H9 (cell line): ENCODE measurements around the gene KLHL20. TPM values are rescaled to one million over a fixed set of nuclear protein-coding genes. Genes with fewer than 3 reads are reported as not detected.

Experiments used
- DNase-seq: peaks from one replicate; pipeline ENCODE4 v3.0.0-alpha.2; 2017
- H2AFZ ChIP-seq: one replicate; pipeline ENCODE4 v1.6.1; 2013; ENCODE audit warnings: mild to moderate bottlenecking, low read length, control low read depth, moderate library complexity
- H2AK5ac ChIP-seq: 2 replicates; pipeline ENCODE4 v1.6.1; 2013; ENCODE audit warnings: low read length, control low read depth, mixed read lengths; ENCODE audit not compliant: insufficient read length
- H2BK120ac ChIP-seq: one replicate; pipeline ENCODE4 v1.6.1; 2013; ENCODE audit warnings: low read depth, mild to moderate bottlenecking, low read length, control low read depth, inconsistent platforms; ENCODE audit not compliant: poor library complexity, severe bottlenecking
- H2BK12ac ChIP-seq: 2 replicates; pipeline ENCODE4 v1.6.1; 2013; ENCODE audit warnings: low read length, control low read depth, mixed read lengths, low read depth; ENCODE audit not compliant: insufficient read length
- H2BK15ac ChIP-seq: 2 replicates; pipeline ENCODE4 v1.6.1; 2013; ENCODE audit warnings: low read depth, low read length, control low read depth
- H2BK20ac ChIP-seq: one replicate; pipeline ENCODE4 v1.6.1; 2013; ENCODE audit warnings: low read depth, mild to moderate bottlenecking, low read length, control low read depth, inconsistent platforms; ENCODE audit not compliant: poor library complexity, severe bottlenecking
- H2BK5ac ChIP-seq: 2 replicates; pipeline ENCODE4 v1.6.1; 2013; ENCODE audit warnings: low read length, control low read depth, mixed read lengths; ENCODE audit not compliant: insufficient read length
- H3K14ac ChIP-seq: 2 replicates; pipeline ENCODE4 v1.6.1; 2013; ENCODE audit warnings: low read length, control low read depth; ENCODE audit not compliant: insufficient read depth
- H3K18ac ChIP-seq: 2 replicates; pipeline ENCODE4 v1.6.1; 2013; ENCODE audit warnings: low read depth, mild to moderate bottlenecking, mixed read lengths, low read length, control low read depth; ENCODE audit not compliant: insufficient read length
- H3K23ac ChIP-seq: 2 replicates; pipeline ENCODE4 v1.6.1; 2013; ENCODE audit warnings: low read length, control low read depth, mixed read lengths, low read depth; ENCODE audit not compliant: insufficient read length
- H3K23me2 ChIP-seq: 2 replicates; pipeline ENCODE4 v1.6.1; 2013; ENCODE audit warnings: low read depth, mild to moderate bottlenecking, mixed read lengths, low read length, control low read depth; ENCODE audit not compliant: insufficient read length, poor library complexity, severe bottlenecking
- H3K27ac ChIP-seq: 2 replicates; pipeline ENCODE4 v1.5.1; 2013; ENCODE audit warnings: low read length, control low read depth, mixed read lengths, low read depth; ENCODE audit not compliant: insufficient read length
- H3K27me3 ChIP-seq: 2 replicates; pipeline ENCODE4 v1.6.1; 2013; ENCODE audit warnings: low read length, control low read depth, inconsistent platforms; ENCODE audit not compliant: insufficient read depth
- H3K4ac ChIP-seq: 2 replicates; pipeline ENCODE4 v1.6.1; 2013; ENCODE audit warnings: low read depth, mild to moderate bottlenecking, control low read depth, inconsistent platforms, low read length, moderate library complexity
- H3K4me1 ChIP-seq: 2 replicates; pipeline ENCODE4 v1.6.1; 2013; ENCODE audit warnings: low read length, control low read depth, inconsistent platforms; ENCODE audit not compliant: insufficient read depth
- H3K4me2 ChIP-seq: 2 replicates; pipeline ENCODE4 v1.6.1; 2013; ENCODE audit warnings: low read length, control low read depth, mixed read lengths; ENCODE audit not compliant: insufficient read length, insufficient read depth
- H3K56ac ChIP-seq: 2 replicates; pipeline ENCODE4 v1.6.1; 2013; ENCODE audit warnings: low read depth, mild to moderate bottlenecking, mixed read lengths, low read length, control low read depth; ENCODE audit not compliant: insufficient read length
- H3K79me1 ChIP-seq: 2 replicates; pipeline ENCODE4 v1.6.1; 2013; ENCODE audit warnings: low read depth, mild to moderate bottlenecking, moderate library complexity, low read length, control low read depth, inconsistent platforms; ENCODE audit not compliant: insufficient read depth, poor library complexity, severe bottlenecking
- H3K79me2 ChIP-seq: 2 replicates; pipeline ENCODE4 v1.6.1; 2013; ENCODE audit warnings: low read length, control low read depth, inconsistent platforms; ENCODE audit not compliant: insufficient read depth
- H3K9ac ChIP-seq: 2 replicates; pipeline ENCODE4 v1.6.1; 2013; ENCODE audit warnings: low read length, control low read depth, mixed read lengths; ENCODE audit not compliant: insufficient read length; ENCODE audit errors: extremely low read depth
- H3K9me3 ChIP-seq: one replicate; pipeline ENCODE4 v1.6.1; 2013; ENCODE audit warnings: low read depth, low read length, inconsistent platforms; ENCODE audit not compliant: control insufficient read depth
- H3T11ph ChIP-seq: one replicate; pipeline ENCODE4 v1.6.1; 2013; ENCODE audit warnings: mild to moderate bottlenecking, low read length, control low read depth, inconsistent platforms
- H4K20me1 ChIP-seq: one replicate; pipeline ENCODE4 v1.6.1; 2013; ENCODE audit not compliant: control insufficient read depth, insufficient read length, insufficient read depth
- H4K5ac ChIP-seq: 2 replicates; pipeline ENCODE4 v1.6.1; 2013; ENCODE audit warnings: low read depth, mild to moderate bottlenecking, mixed read lengths, low read length, control low read depth; ENCODE audit not compliant: insufficient read length
- H4K8ac ChIP-seq: replicated peaks from 2 replicates; pipeline ENCODE4 v1.6.1; 2013; ENCODE audit warnings: low read length, control low read depth, mixed read lengths, low read depth; ENCODE audit not compliant: insufficient read length
- H4K91ac ChIP-seq: 2 replicates; pipeline ENCODE4 v1.6.1; 2013; ENCODE audit warnings: low read depth, mild to moderate bottlenecking, moderate library complexity, mixed read lengths, low read length, control low read depth; ENCODE audit not compliant: insufficient read length
- H3K27ac Mint-ChIP-seq, 3 experiments: 2 replicates in 2 of 3; 3 replicates in 1 of 3; pipeline ENCODE4 v1.8.0; 2020 to 2021; ENCODE audit warnings: mixed read lengths in 3 of 3, mild to moderate bottlenecking in 1 of 3, moderate library complexity in 1 of 3
- H3K27me3 Mint-ChIP-seq: 2 replicates; pipeline ENCODE4 v1.8.0; 2021; ENCODE audit warnings: low read depth, mild to moderate bottlenecking, moderate library complexity, mixed read lengths
- H3K36me3 Mint-ChIP-seq, 3 experiments: 2 replicates in 2 of 3; 3 replicates in 1 of 3; pipeline ENCODE4 v1.8.0; 2020 to 2021; ENCODE audit warnings: low read depth in 3 of 3, mixed read lengths in 3 of 3; ENCODE audit not compliant: insufficient read depth in 1 of 3
- H3K4me1 Mint-ChIP-seq, 2 experiments: 2 replicates each; pipeline ENCODE4 v1.8.0; 2020; ENCODE audit warnings: mixed read lengths in 2 of 2
- H3K4me3 Mint-ChIP-seq, 2 experiments: 2 replicates in 1 of 2; 3 replicates in 1 of 2; pipeline ENCODE4 v1.8.0; 2020 to 2021; ENCODE audit warnings: mild to moderate bottlenecking in 2 of 2, mixed read lengths in 2 of 2, moderate library complexity in 1 of 2
- H3K9me3 Mint-ChIP-seq, 2 experiments: 2 replicates in 1 of 2; 3 replicates in 1 of 2; pipeline ENCODE4 v1.8.0; 2020; ENCODE audit warnings: mild to moderate bottlenecking in 2 of 2, mixed read lengths in 2 of 2, moderate library complexity in 1 of 2
- WGBS: extraction: QIAGEN DNeasy Blood & Tissue Kit; methylation state at CpG from one replicate; pipeline ENCODE4 v1.1.7; 2013; ENCODE audit warnings: missing lambda C conversion rate, low lambda C conversion rate, mixed read lengths; ENCODE audit not compliant: insufficient read length; ENCODE audit errors: extremely low coverage; 5-methylcytosine and 5-hydroxymethylcytosine counted together
- total RNA-seq: library from RNA; stranded (reverse); gene quantifications from 2 replicates; pipeline ENCODE4 v1.2.1, GENCODE V29; 2021
- TF ChIP-seq, protein P1 (sequence below): fragments of 200-600 bp; sonication (generic); conservative IDR thresholded peaks from 3 replicates; pipeline ENCODE4 v1.8.0; 2021; ENCODE audit warnings: antibody characterized with exemption, mild to moderate bottlenecking

KLHL20 gene
- total RNA-seq, 1 experiment from 2014 or later, result 12.2 TPM

DNA sequence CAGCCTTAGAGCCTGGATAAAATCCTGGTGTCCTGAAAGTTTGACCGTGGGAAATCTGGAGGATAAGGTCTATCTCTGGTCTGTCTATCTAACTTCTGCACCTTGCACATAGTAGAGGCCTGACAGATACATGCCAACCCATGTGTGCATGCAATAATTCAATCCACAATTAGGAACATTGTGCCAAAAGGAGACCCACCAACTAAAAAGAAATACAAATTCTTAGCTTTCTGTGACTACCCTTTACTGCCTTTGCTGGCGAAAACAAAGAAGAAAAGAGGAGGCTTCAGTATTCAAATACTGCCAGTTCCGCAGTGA lies 381 bp upstream of the KLHL20 start:
- Histone ChIP-seq H3K27me3 (no peaks in the 10 kb centered on the region; the same call in 1 of the 2 replicates), H2AK5ac (no peak overlapping the region), H2AFZ (peak overlapping the region; percentile 98), H3K56ac (no peak overlapping the region), H3T11ph (no peak overlapping the region), H4K8ac (no peak overlapping the region), H3K79me2 (peaks cover 2% of the 10 kb centered on the region; the same call in 1 of the 2 replicates), H4K20me1 (no peaks in the 10 kb centered on the region), H2BK15ac (no peak overlapping the region), H3K9me3 (no peaks in the 10 kb centered on the region), H3K23ac (no peak overlapping the region), H2BK120ac (no peak overlapping the region), H2BK5ac (no peak overlapping the region), H3K4ac (no peak overlapping the region), H3K14ac (no peak overlapping the region), H3K27ac (no peak overlapping the region), H3K9ac (no peak overlapping the region), H3K23me2 (no peaks in the 10 kb centered on the region), H4K91ac (no peak overlapping the region), H3K4me2 (peak overlapping the region; percentile 98), H4K5ac (no peak overlapping the region), H2BK20ac (no peak overlapping the region), H3K4me1 (no peaks in the 10 kb centered on the region), H3K79me1 (no peaks in the 10 kb centered on the region), H2BK12ac (no peak overlapping the region), H3K18ac (no peak overlapping the region)
- peaks cover 45% of the 10 kb centered on the region for H3K27me3 Mint-ChIP-seq
- TF ChIP-seq, protein P1, sequence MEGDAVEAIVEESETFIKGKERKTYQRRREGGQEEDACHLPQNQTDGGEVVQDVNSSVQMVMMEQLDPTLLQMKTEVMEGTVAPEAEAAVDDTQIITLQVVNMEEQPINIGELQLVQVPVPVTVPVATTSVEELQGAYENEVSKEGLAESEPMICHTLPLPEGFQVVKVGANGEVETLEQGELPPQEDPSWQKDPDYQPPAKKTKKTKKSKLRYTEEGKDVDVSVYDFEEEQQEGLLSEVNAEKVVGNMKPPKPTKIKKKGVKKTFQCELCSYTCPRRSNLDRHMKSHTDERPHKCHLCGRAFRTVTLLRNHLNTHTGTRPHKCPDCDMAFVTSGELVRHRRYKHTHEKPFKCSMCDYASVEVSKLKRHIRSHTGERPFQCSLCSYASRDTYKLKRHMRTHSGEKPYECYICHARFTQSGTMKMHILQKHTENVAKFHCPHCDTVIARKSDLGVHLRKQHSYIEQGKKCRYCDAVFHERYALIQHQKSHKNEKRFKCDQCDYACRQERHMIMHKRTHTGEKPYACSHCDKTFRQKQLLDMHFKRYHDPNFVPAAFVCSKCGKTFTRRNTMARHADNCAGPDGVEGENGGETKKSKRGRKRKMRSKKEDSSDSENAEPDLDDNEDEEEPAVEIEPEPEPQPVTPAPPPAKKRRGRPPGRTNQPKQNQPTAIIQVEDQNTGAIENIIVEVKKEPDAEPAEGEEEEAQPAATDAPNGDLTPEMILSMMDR, result no peak
- WGBS, result no CpG with 5 or more reads among the region's 3 CpGs
- DNase-seq, result no peak
- H3K4me3 Mint-ChIP-seq, result peak overlapping the region; percentile 96 to 99
- H3K9me3 Mint-ChIP-seq, result no peaks in the 10 kb centered on the region
- H3K36me3 Mint-ChIP-seq, result peaks cover 0 to 2% (median 0%) of the 10 kb centered on the region in 3 experiments; a peak in 2 of 7 replicates
- H3K4me1 Mint-ChIP-seq, result peaks cover 3 to 9% of the 10 kb centered on the region in 2 experiments
- peak overlapping the region in 2 of 3 experiments; percentile 28 to 92; a peak in 3 of 7 replicates for H3K27ac Mint-ChIP-seq
